Measurements from ENCODE around the gene SLC5A3. TPM values are rescaled to one million over a fixed set of nuclear protein-coding genes. Genes with fewer than 3 reads are reported as not detected.

SLC5A3 gene
- 1.6 TPM for polyA plus RNA-seq (2012; ENCODE audit: insufficient read depth, insufficient read length, low read depth)

DNA sequence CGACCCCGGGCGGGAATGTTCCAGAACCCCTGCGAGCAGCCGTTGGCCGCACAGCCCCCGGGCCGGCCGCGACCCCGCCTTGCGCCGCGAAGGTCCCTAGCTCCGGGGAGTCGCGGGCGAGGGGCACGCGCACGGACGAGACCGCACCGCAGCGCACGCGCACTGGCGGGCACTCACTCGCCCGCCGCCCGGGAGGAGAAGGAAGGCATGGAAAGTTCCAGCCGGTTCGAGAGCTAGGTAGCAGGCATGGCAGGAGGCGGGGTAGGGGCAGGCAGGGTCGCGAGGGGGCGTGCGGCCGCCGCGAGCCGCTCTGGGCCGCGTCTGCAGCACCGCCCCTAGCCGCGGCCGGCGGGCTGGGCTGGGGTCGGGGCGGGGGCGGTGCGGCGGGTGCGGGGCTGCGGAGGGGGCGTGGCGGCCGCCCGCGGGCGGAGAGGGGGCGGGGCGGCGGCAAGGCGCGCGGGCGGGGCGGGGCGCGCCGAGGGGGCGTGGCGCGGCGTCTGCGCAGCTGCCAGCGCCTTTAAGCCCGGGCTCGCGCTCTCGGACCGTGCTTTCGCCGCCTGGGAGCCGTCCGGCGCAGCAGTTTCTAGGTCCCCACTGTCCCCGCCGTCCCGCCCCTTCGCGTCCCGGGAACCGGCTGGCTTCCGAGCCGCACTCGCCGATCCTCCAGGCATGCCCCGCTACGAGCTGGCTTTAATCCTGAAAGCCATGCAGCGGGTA is at the start of gene SLC5A3, which contains the start of gene MRPS6:
Gene SLC5A3 (plus strand): TSS at position 547 of the 717 bp plus-strand sequence. CDS start 21,621 bp downstream, outside the sequence.
Gene MRPS6 (plus strand): TSS at position 547 of the 717 bp plus-strand sequence. CDS start 123 bp downstream, at position 670.
- Histone ChIP-seq H3K4me1 (peaks cover 2% of the 10 kb centered on the region), H3K27me3 (no peaks in the 10 kb centered on the region), H3K9me3 (no peaks in the 10 kb centered on the region), H3K4me3 (ENCODE audit: low read depth, low read length) (peak within 1 kb of the TSS; percentile 78), H3K36me3 (no peaks in the 10 kb centered on the region; the same call in 1 of the 2 replicates)
- TF ChIP-seq, protein P1, sequence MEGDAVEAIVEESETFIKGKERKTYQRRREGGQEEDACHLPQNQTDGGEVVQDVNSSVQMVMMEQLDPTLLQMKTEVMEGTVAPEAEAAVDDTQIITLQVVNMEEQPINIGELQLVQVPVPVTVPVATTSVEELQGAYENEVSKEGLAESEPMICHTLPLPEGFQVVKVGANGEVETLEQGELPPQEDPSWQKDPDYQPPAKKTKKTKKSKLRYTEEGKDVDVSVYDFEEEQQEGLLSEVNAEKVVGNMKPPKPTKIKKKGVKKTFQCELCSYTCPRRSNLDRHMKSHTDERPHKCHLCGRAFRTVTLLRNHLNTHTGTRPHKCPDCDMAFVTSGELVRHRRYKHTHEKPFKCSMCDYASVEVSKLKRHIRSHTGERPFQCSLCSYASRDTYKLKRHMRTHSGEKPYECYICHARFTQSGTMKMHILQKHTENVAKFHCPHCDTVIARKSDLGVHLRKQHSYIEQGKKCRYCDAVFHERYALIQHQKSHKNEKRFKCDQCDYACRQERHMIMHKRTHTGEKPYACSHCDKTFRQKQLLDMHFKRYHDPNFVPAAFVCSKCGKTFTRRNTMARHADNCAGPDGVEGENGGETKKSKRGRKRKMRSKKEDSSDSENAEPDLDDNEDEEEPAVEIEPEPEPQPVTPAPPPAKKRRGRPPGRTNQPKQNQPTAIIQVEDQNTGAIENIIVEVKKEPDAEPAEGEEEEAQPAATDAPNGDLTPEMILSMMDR (IDR thresholded peaks at IDR 0.05; ENCODE audit: low read depth, low read length) = peak; percentile 15; the same call in 1 of the 2 replicates
- DNase-seq = peak; percentile 91

DNA sequence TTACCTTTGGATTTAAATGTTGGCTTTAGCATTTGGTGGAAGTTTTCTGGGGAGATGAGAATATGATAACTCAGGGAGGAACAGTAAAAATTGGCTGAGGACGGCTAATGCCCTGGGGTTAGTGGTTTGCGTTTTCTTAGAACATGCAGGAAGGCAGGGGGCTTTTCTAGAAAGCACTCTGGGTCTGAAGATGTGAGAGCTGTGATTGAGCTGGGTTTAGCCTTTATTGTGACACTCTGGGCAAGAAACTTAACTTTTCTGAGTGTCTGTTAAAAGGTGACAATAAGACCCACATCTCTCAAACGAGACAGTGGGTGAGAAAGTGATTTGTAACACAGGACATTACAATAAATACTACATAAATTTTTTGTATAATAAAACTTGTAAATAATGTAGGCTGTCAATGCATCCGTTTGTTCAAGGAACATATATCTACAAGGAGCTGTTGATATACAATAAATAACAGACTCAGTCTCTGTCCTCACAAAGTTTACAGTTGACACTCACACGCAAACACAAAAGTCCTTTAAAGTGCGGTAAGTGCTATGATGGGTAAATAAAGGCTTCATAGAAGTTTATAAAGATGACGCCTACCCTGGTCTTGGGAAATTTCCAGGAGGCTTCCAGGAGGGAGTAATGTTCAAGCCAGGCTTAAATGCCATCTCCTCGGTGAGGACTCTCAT is 49.5 kb upstream of the SLC5A3 start:
- TF ChIP-seq, protein P1 (IDR thresholded peaks at IDR 0.05; ENCODE audit: low read depth, low read length) = no peak
- H3K9me3 ChIP-seq = no peaks in the 10 kb centered on the region
- H3K27me3 ChIP-seq = peaks cover 8% of the 10 kb centered on the region; the same call in 1 of the 2 replicates
- H3K4me3 ChIP-seq (ENCODE audit: low read depth, low read length) = no peak overlapping the region
- no peak for DNase-seq
- H3K36me3 ChIP-seq = no peaks in the 10 kb centered on the region
- H3K4me1 ChIP-seq = no peaks in the 10 kb centered on the region

DNA sequence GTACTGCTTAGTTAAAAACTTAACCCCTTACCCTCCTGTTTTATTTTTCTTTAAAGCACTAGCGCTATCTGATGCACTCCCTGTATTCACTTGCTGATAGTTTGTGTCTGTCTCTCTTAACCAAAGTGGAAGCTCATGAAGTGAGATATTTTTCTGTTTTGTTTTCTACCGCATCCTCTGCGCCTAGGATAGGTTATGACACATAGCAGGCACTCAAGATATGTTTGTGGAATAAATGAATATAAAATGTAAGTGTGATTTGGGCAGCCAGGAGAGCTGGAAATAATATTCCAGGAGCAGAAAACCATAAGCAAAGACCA is 49.0 kb upstream of the SLC5A3 start:
- H3K4me1 ChIP-seq = no peaks in the 10 kb centered on the region
- DNase-seq = no peak
- no peak overlapping the region for H3K4me3 ChIP-seq (ENCODE audit: low read depth, low read length)
- no peaks in the 10 kb centered on the region for H3K36me3 ChIP-seq
- TF ChIP-seq, protein P1 (IDR thresholded peaks at IDR 0.05; ENCODE audit: low read depth, low read length) = no peak
- no peaks in the 10 kb centered on the region for H3K9me3 ChIP-seq
- peaks cover 5% of the 10 kb centered on the region; the same call in 1 of the 2 replicates for H3K27me3 ChIP-seq

DNA sequence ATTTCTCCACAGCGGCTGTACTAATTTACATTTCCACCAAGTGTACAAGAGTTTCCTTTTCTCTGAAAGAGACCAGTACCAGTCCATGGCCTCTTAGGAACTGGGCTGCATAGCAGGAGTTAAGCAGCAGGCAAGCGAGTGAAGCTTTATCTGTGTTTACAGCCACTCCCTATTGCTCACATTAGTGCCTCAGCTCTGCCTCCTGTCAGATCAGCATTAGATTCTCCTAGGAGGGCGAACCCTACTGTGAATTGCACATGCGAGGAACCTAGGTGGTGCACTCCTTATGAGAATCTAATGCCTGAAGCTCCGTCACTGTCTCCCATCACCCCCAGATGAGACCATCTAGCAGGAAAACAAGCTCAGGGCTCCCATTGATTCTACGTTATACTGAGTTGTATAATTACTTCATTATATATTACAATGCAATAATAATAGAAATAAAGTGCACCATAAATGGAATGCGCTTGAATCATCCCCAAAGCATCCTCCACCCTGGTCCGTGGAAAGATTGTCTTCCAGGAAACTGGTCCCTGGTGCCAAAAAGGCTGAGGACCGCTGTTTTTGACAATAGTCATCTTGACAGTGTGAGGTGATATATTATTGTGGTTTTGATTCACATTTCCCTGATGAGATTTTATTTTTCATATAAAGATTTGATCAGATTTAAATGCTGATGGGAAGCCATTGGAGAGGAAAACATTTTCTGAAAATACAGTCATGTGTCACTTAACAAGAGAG is 45.5 kb upstream of the SLC5A3 start:
- TF ChIP-seq, protein P1 (IDR thresholded peaks at IDR 0.05; ENCODE audit: low read depth, low read length) = no peak
- Histone ChIP-seq H3K4me1 (no peaks in the 10 kb centered on the region), H3K9me3 (no peaks in the 10 kb centered on the region), H3K4me3 (ENCODE audit: low read depth, low read length) (no peak overlapping the region), H3K36me3 (no peaks in the 10 kb centered on the region), H3K27me3 (peaks cover 5% of the 10 kb centered on the region; the same call in 1 of the 2 replicates)
- DNase-seq = no peak

DNA sequence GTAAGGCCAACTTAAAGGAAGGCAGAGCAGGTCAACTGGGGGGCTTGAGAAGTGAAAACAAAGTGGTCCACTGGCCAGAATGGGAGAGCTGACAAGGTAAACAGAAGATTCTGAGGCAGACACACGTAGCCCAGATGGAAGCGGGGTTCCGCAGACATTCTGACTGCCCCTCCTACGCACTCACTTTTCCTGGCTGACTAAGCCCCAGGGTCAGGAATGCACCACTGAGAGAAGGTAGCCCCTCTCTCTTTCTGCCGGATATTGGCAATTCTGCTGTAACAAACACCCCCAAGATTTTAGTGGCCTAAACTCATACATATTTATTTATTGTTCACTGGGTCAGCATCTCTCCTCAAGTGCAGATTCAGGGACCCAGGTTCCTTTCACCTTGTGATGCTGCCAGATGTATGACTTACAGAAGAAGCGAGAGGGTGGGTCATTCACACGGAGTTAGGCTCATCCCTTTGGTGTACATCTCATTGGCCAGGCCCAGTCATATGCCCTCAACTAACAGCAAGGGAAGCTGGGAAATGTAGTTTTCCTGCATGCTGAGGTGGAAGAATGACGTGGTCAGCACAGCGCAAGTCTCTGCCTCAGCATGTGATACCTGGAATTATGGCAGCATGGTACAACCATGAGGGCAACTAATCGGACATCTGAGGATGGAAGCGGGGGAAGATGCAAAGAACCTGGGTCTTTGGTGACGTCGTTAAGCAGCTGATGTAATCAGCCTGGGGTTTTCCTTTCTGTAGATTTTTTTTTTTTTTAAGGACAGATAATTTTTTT is 43.4 kb upstream of the SLC5A3 start:
- no peaks in the 10 kb centered on the region for H3K36me3 ChIP-seq
- peak; percentile 74 for DNase-seq
- TF ChIP-seq, protein P1 (IDR thresholded peaks at IDR 0.05; ENCODE audit: low read depth, low read length) = no peak
- H3K27me3 ChIP-seq = no peaks in the 10 kb centered on the region
- H3K9me3 ChIP-seq = no peaks in the 10 kb centered on the region
- H3K4me3 ChIP-seq (ENCODE audit: low read depth, low read length) = peak overlapping the region; percentile 27
- no peaks in the 10 kb centered on the region for H3K4me1 ChIP-seq
